Measurements from ENCODE around the gene SREK1IP1.

Gene SREK1IP1

DNA sequence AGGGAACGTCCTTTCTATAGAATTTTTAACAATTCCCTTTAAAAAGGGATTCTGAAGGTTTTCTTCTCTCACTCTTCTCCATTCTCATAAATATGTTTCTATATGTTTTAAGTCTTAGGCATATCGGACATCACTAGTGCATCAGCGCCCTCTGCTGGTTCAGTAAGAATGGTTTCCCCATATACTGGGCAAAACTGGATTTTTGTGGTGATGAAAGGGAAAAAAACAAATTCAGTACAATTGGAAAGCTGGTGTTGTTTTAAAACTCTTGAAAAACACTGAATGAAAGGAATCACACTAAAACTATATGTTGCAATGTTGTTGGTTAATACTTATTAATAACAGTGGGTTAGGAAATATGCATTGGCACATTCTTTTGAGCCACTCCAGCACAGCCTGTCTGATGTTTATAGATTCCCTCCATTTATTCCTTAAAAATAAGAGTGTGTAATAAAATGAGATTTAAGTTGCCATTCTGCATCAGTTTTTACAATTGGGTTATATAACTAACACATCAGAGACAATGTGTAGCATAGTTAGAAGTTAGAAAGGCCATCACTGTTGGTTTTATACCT, 16.0 kb upstream of the SREK1IP1 start:
- no peak overlapping the region for H3K9ac ChIP-seq (ENCODE audit: low read depth, low read length)
- H3K36me3 ChIP-seq (ENCODE audit: insufficient read depth, low read length), result no peaks in the 10 kb centered on the region
- H3K4me1 ChIP-seq (ENCODE audit: insufficient read depth, low read length), result no peaks in the 10 kb centered on the region
- no peaks in the 10 kb centered on the region for H3K9me3 ChIP-seq (ENCODE audit: control insufficient read depth, insufficient read depth, low read length)

GRCh38 chr5:64775291-64775690, 6.8 kb upstream of the SREK1IP1 start:
- H3K4me1 ChIP-seq (ENCODE audit: insufficient read depth, low read length), result no peaks in the 10 kb centered on the region
- no peaks in the 10 kb centered on the region for H3K36me3 ChIP-seq (ENCODE audit: insufficient read depth, low read length)
- H3K9me3 ChIP-seq (ENCODE audit: control insufficient read depth, insufficient read depth, low read length), result no peaks in the 10 kb centered on the region
- no peak overlapping the region for H3K9ac ChIP-seq (ENCODE audit: low read depth, low read length)

GRCh38 chr5:64773533-64773932, 5.0 kb upstream of the SREK1IP1 start:
- no peaks in the 10 kb centered on the region for H3K9me3 ChIP-seq (ENCODE audit: control insufficient read depth, insufficient read depth, low read length)
- H3K9ac ChIP-seq (ENCODE audit: low read depth, low read length), result no peak overlapping the region
- H3K36me3 ChIP-seq (ENCODE audit: insufficient read depth, low read length), result no peaks in the 10 kb centered on the region
- no peaks in the 10 kb centered on the region; the same call in 1 of the 2 replicates for H3K4me1 ChIP-seq (ENCODE audit: insufficient read depth, low read length)

- Histone ChIP-seq H3K4me1 (ENCODE audit: insufficient read depth, low read length) (no peaks in the 10 kb centered on the region; the same call in none of the 2 replicates), H3K9me3 (ENCODE audit: control insufficient read depth, insufficient read depth, low read length) (no peaks in the 10 kb centered on the region), H3K9ac (ENCODE audit: low read depth, low read length) (no peak overlapping the region), H3K36me3 (ENCODE audit: insufficient read depth, low read length) (no peaks in the 10 kb centered on the region)
These were observed 3.2 kb upstream of the SREK1IP1 start for GRCh38 chr5:64771736-64772135.

GRCh38 chr5:64769855-64770254, 1.4 kb upstream of the SREK1IP1 start:
- Histone ChIP-seq H3K9ac (ENCODE audit: low read depth, low read length) (peak overlapping the region; percentile 90), H3K36me3 (ENCODE audit: insufficient read depth, low read length) (no peaks in the 10 kb centered on the region), H3K9me3 (ENCODE audit: control insufficient read depth, insufficient read depth, low read length) (no peaks in the 10 kb centered on the region), H3K4me1 (ENCODE audit: insufficient read depth, low read length) (no peaks in the 10 kb centered on the region; the same call in none of the 2 replicates)

GRCh38 chr5:64767959-64768357, 533 bp downstream of the SREK1IP1 start:
- no peaks in the 10 kb centered on the region for H3K9me3 ChIP-seq (ENCODE audit: control insufficient read depth, insufficient read depth, low read length)
- H3K36me3 ChIP-seq (ENCODE audit: insufficient read depth, low read length), result peaks cover 6% of the 10 kb centered on the region
- peak overlapping the region; percentile 90 for H3K9ac ChIP-seq (ENCODE audit: low read depth, low read length)
- no peaks in the 10 kb centered on the region; the same call in none of the 2 replicates for H3K4me1 ChIP-seq (ENCODE audit: insufficient read depth, low read length)

DNA sequence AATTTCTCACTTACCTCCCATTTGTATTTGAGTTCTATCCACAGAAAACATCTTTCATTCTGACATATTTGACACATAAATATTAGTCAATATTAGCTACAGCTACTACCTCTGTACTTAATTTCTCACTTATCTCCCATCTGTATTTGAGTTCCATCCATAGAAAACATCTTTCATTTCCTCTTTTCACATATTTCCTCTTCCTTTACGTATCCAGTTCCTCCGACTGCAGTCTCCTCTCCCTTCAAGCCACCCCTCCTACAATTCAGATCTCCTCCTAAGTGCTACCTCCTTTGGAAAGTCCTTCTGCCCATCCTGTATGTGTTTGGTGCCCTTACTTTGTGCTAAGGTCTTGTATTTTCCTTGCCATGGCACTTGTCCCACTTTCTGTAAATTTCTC, 1.6 kb downstream of the SREK1IP1 start:
- H3K4me1 ChIP-seq (ENCODE audit: insufficient read depth, low read length), result no peaks in the 10 kb centered on the region; the same call in none of the 2 replicates
- H3K9me3 ChIP-seq (ENCODE audit: control insufficient read depth, insufficient read depth, low read length), result no peaks in the 10 kb centered on the region
- no peak overlapping the region for H3K9ac ChIP-seq (ENCODE audit: low read depth, low read length)
- peaks cover 6% of the 10 kb centered on the region for H3K36me3 ChIP-seq (ENCODE audit: insufficient read depth, low read length)

DNA sequence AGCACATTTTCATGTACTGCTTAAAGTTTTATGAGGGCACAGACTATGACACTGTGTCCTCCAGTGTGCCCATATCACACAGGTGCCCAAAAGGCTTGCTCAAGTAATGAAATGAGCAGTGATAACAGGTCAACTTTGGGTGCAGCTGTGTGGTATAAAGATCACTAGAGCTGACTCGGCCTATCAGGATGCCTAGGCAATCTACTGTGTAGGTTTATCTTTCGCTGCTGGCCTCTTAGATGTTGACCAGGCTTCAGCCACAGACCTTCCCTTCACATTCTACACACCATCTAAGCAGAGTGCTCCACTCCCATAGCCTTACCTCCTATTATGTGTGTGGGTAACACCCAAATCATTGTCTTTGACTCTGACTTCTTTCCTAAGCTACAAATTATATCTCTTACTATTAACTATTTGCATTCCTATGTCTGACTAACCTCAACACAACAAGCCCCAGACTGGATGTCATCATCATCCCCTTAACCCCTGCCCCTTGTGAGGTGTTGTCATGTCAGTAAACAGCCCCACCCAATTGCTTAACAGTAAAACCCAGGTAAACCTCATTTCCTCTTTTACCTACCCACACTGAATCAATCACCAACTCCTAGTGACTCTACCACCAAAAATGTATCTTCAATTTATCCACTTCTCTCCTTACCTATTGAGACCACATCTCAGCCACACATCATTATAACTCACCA, 2.5 kb downstream of the SREK1IP1 start:
- Histone ChIP-seq H3K4me1 (ENCODE audit: insufficient read depth, low read length) (peaks cover 5% of the 10 kb centered on the region), H3K9ac (ENCODE audit: low read depth, low read length) (no peak overlapping the region), H3K36me3 (ENCODE audit: insufficient read depth, low read length) (peaks cover 6% of the 10 kb centered on the region), H3K9me3 (ENCODE audit: control insufficient read depth, insufficient read depth, low read length) (no peaks in the 10 kb centered on the region)

- H3K9ac ChIP-seq (ENCODE audit: low read depth, low read length), result no peak overlapping the region
- H3K9me3 ChIP-seq (ENCODE audit: control insufficient read depth, insufficient read depth, low read length), result no peaks in the 10 kb centered on the region
- H3K4me1 ChIP-seq (ENCODE audit: insufficient read depth, low read length), result peaks cover 5% of the 10 kb centered on the region; the same call in 1 of the 2 replicates
- H3K36me3 ChIP-seq (ENCODE audit: insufficient read depth, low read length), result peaks cover 6% of the 10 kb centered on the region
These were observed 4.5 kb downstream of the SREK1IP1 start for GRCh38 chr5:64763948-64764503.

DNA sequence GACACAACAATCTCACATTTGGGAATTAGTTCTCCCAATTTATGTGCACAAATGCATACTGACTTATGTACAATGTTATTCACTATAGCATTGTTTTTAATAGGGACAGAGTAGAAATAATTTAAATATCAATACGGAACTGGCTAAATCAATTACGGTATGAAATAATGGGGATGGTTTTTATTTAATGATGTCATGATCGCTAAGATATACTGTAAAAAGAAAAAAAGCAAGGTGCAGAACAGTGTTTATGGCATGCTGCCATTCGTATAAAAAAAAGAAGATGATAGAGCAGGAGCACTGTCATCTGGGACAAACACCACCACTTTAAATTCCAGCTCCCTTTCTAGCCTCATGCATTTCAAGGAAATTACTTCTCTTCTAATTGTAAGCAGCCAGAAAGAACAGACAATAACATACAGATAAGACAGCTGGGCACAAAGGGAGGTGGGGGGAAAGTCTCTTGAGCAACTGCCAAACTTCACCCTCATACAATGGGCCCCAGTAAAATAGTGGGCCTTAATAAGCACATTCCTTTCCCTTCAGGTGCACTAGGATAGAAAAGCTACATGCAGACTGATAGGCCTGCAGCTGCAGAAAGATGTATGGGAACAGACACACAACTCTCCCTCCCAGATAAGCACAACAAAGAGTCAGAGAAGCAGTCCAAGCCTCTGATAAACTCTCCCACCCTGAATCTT, 8.4 kb downstream of the SREK1IP1 start:
- Histone ChIP-seq H3K36me3 (ENCODE audit: insufficient read depth, low read length) (peaks cover 6% of the 10 kb centered on the region), H3K4me1 (ENCODE audit: insufficient read depth, low read length) (peaks cover 5% of the 10 kb centered on the region; the same call in 1 of the 2 replicates), H3K9ac (ENCODE audit: low read depth, low read length) (no peak overlapping the region), H3K9me3 (ENCODE audit: control insufficient read depth, insufficient read depth, low read length) (no peaks in the 10 kb centered on the region)

DNA sequence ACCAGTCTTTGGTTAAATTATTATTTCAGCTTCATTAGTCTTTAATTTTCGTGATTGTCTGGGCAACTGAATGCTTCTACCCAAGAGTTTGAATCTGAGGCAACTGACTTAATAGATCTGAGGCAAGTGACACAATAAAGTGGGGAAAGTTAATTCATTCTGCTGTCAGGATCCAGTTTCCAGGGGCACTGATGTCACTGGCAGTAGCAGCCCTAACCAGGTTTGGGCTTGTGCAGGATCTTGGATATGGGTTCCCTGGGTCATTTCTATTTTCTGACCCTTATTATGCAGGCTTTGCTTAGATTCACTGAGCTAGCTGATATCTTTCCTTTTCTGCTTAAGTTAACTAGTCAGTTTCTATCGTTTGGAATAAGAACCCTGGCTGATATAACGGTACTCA, 9.6 kb downstream of the SREK1IP1 start:
- Histone ChIP-seq H3K9me3 (ENCODE audit: control insufficient read depth, insufficient read depth, low read length) (no peaks in the 10 kb centered on the region), H3K4me1 (ENCODE audit: insufficient read depth, low read length) (peaks cover 5% of the 10 kb centered on the region; the same call in 1 of the 2 replicates), H3K9ac (ENCODE audit: low read depth, low read length) (no peak overlapping the region), H3K36me3 (ENCODE audit: insufficient read depth, low read length) (no peaks in the 10 kb centered on the region)

DNA sequence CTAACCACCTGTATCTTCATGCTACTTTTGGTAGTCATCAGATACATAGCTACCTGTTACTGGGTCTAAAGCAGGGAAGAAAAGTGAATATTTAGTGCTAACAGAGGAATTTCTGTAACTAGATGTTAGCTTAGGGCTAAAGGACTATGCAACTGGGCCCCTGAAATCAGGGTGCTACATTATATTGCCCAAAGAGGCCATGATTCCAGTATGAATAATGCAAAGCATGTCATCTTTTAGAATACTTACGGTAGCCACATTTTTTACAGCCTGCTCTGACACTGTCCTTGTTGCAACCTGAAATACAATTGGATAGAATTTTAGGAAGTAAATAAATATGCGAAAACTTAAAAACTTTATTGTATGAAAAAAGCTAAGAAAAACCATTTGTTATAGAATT, 14.4 kb downstream of the SREK1IP1 start:
- Histone ChIP-seq H3K9ac (ENCODE audit: low read depth, low read length) (no peak overlapping the region), H3K36me3 (ENCODE audit: insufficient read depth, low read length) (no peaks in the 10 kb centered on the region), H3K9me3 (ENCODE audit: control insufficient read depth, insufficient read depth, low read length) (no peaks in the 10 kb centered on the region), H3K4me1 (ENCODE audit: insufficient read depth, low read length) (no peaks in the 10 kb centered on the region)

- no peaks in the 10 kb centered on the region for H3K4me1 ChIP-seq (ENCODE audit: insufficient read depth, low read length)
- H3K9ac ChIP-seq (ENCODE audit: low read depth, low read length), result no peak overlapping the region
- H3K36me3 ChIP-seq (ENCODE audit: insufficient read depth, low read length), result no peaks in the 10 kb centered on the region
- H3K9me3 ChIP-seq (ENCODE audit: control insufficient read depth, insufficient read depth, low read length), result no peaks in the 10 kb centered on the region
These were observed 19.1 kb downstream of the SREK1IP1 start for GRCh38 chr5:64749385-64749784.

DNA sequence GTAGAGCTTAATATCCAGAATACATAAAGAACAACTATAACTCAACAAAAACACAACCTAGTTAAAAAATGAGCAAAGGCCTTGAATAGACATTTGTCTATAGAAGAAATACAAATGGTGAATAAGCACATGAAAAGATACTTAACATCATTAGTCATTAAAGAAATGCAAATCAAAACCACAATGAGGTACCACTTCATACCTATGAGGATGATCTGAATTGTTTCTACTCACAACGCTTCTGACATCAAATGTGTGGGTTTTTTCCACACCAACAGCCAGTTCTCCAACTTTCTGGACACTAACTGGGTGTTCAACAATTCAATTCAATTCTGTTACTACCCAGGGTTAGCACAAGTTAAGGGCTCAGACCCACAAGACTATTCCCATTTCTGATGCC, 22.0 kb downstream of the SREK1IP1 start:
- Histone ChIP-seq H3K36me3 (ENCODE audit: insufficient read depth, low read length) (no peaks in the 10 kb centered on the region), H3K9me3 (ENCODE audit: control insufficient read depth, insufficient read depth, low read length) (no peaks in the 10 kb centered on the region), H3K4me1 (ENCODE audit: insufficient read depth, low read length) (no peaks in the 10 kb centered on the region), H3K9ac (ENCODE audit: low read depth, low read length) (no peak overlapping the region)

All from ES-I3 (cell line).